Fibroblast of lung (primary cell): ENCODE results near the gene HIPK2.

Experiments
- EZH2 ChIP-seq: IDR thresholded peaks from 2 replicates; pipeline ENCODE4 v1.5.1; 2012; ENCODE audit warnings: low read length, control low read depth, mild to moderate bottlenecking; ENCODE audit errors: missing control alignments
- TF ChIP-seq, protein P1 (sequence below), 2 donors: IDR thresholded peaks in 1 of 2; conservative IDR thresholded peaks in 1 of 2; 1 replicate in 1 of 2; 2 replicates in 1 of 2; pipeline ENCODE4 v1.5.1; 2011 to 2012; ENCODE audit warnings: low read length in 2 of 2, control low read depth in 1 of 2, inconsistent platforms in 1 of 2, low read depth in 1 of 2, mild to moderate bottlenecking in 1 of 2

DNA sequence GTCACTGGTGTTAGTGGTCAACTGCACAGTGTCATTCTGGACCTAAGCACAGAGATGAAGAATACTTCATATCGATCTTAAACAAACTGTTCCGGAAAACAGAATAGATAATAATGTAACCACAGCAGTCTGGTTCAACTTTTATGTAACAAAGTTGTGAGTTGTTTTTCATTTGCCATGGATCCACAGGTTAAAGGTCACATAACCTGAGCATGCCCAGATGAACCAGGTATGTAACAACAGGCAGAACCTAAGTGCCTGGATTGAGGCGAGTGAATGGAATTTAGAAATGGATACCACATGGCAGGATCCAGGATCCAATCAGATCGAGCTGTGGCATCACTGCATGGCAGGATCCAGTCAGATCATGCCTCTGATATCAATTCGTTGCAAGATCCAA lies 167.2 kb downstream of the HIPK2 start:
- TF ChIP-seq, protein P1, sequence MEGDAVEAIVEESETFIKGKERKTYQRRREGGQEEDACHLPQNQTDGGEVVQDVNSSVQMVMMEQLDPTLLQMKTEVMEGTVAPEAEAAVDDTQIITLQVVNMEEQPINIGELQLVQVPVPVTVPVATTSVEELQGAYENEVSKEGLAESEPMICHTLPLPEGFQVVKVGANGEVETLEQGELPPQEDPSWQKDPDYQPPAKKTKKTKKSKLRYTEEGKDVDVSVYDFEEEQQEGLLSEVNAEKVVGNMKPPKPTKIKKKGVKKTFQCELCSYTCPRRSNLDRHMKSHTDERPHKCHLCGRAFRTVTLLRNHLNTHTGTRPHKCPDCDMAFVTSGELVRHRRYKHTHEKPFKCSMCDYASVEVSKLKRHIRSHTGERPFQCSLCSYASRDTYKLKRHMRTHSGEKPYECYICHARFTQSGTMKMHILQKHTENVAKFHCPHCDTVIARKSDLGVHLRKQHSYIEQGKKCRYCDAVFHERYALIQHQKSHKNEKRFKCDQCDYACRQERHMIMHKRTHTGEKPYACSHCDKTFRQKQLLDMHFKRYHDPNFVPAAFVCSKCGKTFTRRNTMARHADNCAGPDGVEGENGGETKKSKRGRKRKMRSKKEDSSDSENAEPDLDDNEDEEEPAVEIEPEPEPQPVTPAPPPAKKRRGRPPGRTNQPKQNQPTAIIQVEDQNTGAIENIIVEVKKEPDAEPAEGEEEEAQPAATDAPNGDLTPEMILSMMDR (conservative IDR thresholded peaks at IDR 0.05 in 1 of 2, IDR thresholded peaks at IDR 0.05 in 1 of 2; ENCODE audit: low read depth in 1 of 2, low read length in 2 of 2): no peak
- no peak for TF ChIP-seq EZH2
